Upper lobe of left lung (tissue), 6 donors: Measurements from ENCODE around the gene TFB2M. TPM values are rescaled to one million over a fixed set of nuclear protein-coding genes. Genes with fewer than 3 reads are reported as not detected.
"Not testable (repeated sequence)": the region's sequence is repeated elsewhere in the genome, so short reads cannot be mapped to it uniquely, and the experiment has no call there.

ENCODE experiments used
- ATAC-seq, 2 donors: fragments of 200-7000 bp; cut with Tn5 transposase; one replicate each; pipeline ENCODE4 v1.9.1; 2022; ENCODE audit warnings: mild to moderate bottlenecking in 2 of 2, moderate library complexity in 2 of 2; ENCODE audit not compliant: low FRiP score in 2 of 2
- DNase-seq, 2 donors: peaks; one replicate each; pipeline ENCODE4 v3.0.0-alpha.2; 2019 to 2020
- H3K27ac ChIP-seq, 4 donors: fragments of 200-600 bp; sonication (generic); one replicate each; pipeline ENCODE4 v1.5.1; 2016 to 2019
- H3K27me3 ChIP-seq, 4 donors: fragments of 200-600 bp; sonication (generic); one replicate each; pipeline ENCODE4 v1.5.1; 2017 to 2019
- H3K36me3 ChIP-seq, 4 donors: fragments of 200-600 bp; sonication (generic); one replicate each; pipeline ENCODE4 v1.5.1; 2016 to 2019
- H3K4me1 ChIP-seq, 4 donors: fragments of 200-600 bp; sonication (generic); one replicate each; pipeline ENCODE4 v1.5.1; 2018 to 2019
- H3K4me3 ChIP-seq, 4 donors: fragments of 200-600 bp; sonication (generic); one replicate each; pipeline ENCODE4 v1.5.1; 2017 to 2019; ENCODE audit warnings: mild to moderate bottlenecking in 2 of 4, moderate library complexity in 1 of 4
- H3K9me3 ChIP-seq, 4 donors: fragments of 200-600 bp; sonication (generic); one replicate each; pipeline ENCODE4 v1.5.1; 2018 to 2019
- EP300 ChIP-seq, 4 donors: sonication (generic); formaldehyde crosslinking; IDR thresholded peaks; one replicate each; pipeline ENCODE4 v1.5.1; 2017; ENCODE audit warnings: antibody characterized with exemption in 4 of 4, control low read depth in 2 of 4
- POLR2A ChIP-seq, 4 donors: fragments of 450-650 bp; IDR thresholded peaks; one replicate each; pipeline ENCODE4 v1.5.1; 2016 to 2017; ENCODE audit warnings: antibody characterized with exemption in 4 of 4, mild to moderate bottlenecking in 2 of 4
- POLR2AphosphoS5 ChIP-seq, 2 donors: sonication (generic); formaldehyde crosslinking; IDR thresholded peaks; one replicate each; pipeline ENCODE4 v1.5.1; 2017; ENCODE audit warnings: antibody characterized with exemption in 2 of 2
- WGBS, 2 donors: methylation state at CpG; one replicate each; pipeline ENCODE4 v1.1.5; 2017 to 2018; 5-methylcytosine and 5-hydroxymethylcytosine counted together
- total RNA-seq, 6 donors: library from RNA; depleted of rRNA in 4 of 6; stranded (reverse); fragments of >200 nt in 4 of 6; gene quantifications; one replicate each; pipeline versions ENCODE4 v1.1.0 to v1.2.1, GENCODE V29; 2016 to 2021
- TF ChIP-seq, protein P1 (sequence below), 6 experiments: fragments of 450-650 bp in 4 of 6; fragments of 200-600 bp in 2 of 6; sonication (generic) in 2 of 6; IDR thresholded peaks; one replicate each; pipeline ENCODE4 v1.5.1; 2016 to 2019; ENCODE audit warnings: antibody characterized with exemption in 6 of 6
- donor health status: DM: no; HTN: no; CAD: no; lungs with moderate emphysema.
- donor health status: DM: no; HTN: yes; CAD: no; lungs with severe emphysema.

TFB2M gene
- total RNA-seq, 6 donors from 2014 or later = 2.0 to 12.0 (median 9.7) TPM

DNA sequence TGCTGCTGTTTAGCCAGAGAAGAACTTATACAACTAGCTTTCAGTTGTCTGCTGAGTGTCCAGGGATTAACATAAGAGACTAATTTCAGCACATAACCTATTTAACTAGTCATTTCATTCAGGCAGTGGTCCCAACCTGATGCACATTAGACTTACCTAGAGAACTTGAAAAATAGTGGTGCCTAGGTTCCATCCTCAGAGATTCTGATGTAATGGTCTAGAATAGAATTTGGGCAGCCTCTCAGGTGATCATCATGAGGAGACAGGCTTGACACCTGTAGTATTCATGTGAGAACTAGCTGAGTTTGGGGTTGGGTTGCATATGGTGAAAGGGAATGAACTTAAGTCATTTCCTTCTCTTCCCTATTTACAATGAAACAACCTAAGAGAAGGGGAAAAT, 25.0 kb upstream of the TFB2M start:
- Histone ChIP-seq H3K4me1 (peaks cover 0 to 15% (median 10%) of the 10 kb centered on the region in 4 donors), H3K4me3 (no peak overlapping the region), H3K36me3 (peaks cover 0 to 15% (median 3%) of the 10 kb centered on the region in 4 donors), H3K9me3 (no peaks in the 10 kb centered on the region), H3K27me3 (no peaks in the 10 kb centered on the region), H3K27ac (no peak overlapping the region)
- ATAC-seq (no peak), DNase-seq (no peak)
- TF ChIP-seq, protein P1, sequence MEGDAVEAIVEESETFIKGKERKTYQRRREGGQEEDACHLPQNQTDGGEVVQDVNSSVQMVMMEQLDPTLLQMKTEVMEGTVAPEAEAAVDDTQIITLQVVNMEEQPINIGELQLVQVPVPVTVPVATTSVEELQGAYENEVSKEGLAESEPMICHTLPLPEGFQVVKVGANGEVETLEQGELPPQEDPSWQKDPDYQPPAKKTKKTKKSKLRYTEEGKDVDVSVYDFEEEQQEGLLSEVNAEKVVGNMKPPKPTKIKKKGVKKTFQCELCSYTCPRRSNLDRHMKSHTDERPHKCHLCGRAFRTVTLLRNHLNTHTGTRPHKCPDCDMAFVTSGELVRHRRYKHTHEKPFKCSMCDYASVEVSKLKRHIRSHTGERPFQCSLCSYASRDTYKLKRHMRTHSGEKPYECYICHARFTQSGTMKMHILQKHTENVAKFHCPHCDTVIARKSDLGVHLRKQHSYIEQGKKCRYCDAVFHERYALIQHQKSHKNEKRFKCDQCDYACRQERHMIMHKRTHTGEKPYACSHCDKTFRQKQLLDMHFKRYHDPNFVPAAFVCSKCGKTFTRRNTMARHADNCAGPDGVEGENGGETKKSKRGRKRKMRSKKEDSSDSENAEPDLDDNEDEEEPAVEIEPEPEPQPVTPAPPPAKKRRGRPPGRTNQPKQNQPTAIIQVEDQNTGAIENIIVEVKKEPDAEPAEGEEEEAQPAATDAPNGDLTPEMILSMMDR (IDR thresholded peaks at IDR 0.05) = no peak
- no peak for TF ChIP-seq POLR2A (IDR thresholded peaks at IDR 0.05)
- TF ChIP-seq POLR2AphosphoS5 (IDR thresholded peaks at IDR 0.05) = no peak
- TF ChIP-seq EP300 (IDR thresholded peaks at IDR 0.05) = no peak

DNA sequence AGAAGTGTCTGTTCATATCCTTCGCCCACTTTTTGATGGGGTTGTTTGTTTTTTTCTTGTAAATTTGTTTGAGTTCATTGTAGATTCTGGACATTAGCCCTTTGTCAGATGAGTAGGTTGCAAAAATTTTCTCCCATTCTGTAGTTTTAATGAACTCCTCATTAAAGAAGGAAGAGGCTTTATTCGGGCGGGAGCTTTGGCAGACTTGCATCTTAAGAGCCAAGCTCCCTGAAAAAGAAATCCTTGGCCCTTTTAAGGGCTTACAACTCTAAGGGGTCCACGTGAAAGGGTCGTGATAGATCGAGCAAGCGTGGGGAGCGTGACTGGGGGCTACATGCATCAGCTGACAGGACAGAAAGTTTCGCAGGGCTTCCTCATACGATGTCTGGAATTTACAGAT, 23.9 kb upstream of the TFB2M start:
- peaks cover 0 to 15% (median 3%) of the 10 kb centered on the region in 4 donors for H3K36me3 ChIP-seq
- not testable (repeated sequence) for H3K9me3 ChIP-seq, DNase-seq, H3K27ac ChIP-seq, H3K4me3 ChIP-seq, H3K27me3 ChIP-seq, ATAC-seq
- H3K4me1 ChIP-seq = peaks cover 5 to 15% (median 14%) of the 10 kb centered on the region in 4 donors
- WGBS, 2 donors = 95 to 98% methylated on average over 10 of the region's 10 CpGs

- Histone ChIP-seq H3K27me3 (no peaks in the 10 kb centered on the region), H3K36me3 (peaks cover 0 to 12% (median 3%) of the 10 kb centered on the region in 4 donors), H3K4me3 (no peak overlapping the region), H3K27ac (peak overlapping the region; percentile 28 to 57 (median 46)), H3K9me3 (no peaks in the 10 kb centered on the region), H3K4me1 (peaks cover 19 to 32% (median 23%) of the 10 kb centered on the region in 4 donors)
- WGBS, 2 donors = 61 to 73% methylated on average over 2 of the region's 2 CpGs
- ATAC-seq = no peak
- no peak for TF ChIP-seq POLR2A (IDR thresholded peaks at IDR 0.05)
- TF ChIP-seq POLR2AphosphoS5 (IDR thresholded peaks at IDR 0.05) = no peak
- TF ChIP-seq EP300 (IDR thresholded peaks at IDR 0.05) = no peak
- TF ChIP-seq, protein P1 (IDR thresholded peaks at IDR 0.05) = no peak
- no peak for DNase-seq
These were observed 22.2 kb upstream of the TFB2M start for GRCh38 chr1:246588159-246588721.

DNA sequence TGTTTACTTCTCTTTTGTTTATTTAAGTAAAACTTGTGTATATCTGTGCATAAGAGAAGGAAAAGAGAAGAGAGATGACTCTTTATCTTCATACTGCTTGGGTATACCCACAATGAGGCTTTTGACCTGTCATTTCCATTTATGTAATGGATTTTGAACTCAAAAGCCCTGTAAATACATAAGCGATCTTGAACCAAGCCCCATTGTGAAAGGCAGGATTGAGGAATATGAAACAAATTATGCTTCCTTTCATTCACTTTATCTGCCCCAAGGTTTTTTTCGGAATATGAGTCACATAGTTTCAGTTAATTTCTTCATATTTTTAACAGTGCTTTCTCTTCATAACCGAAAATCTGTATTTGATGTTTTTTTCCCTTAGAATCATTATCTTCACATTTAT, 21.5 kb upstream of the TFB2M start:
- Histone ChIP-seq H3K27me3 (no peaks in the 10 kb centered on the region), H3K9me3 (no peaks in the 10 kb centered on the region), H3K4me1 (peaks cover 26 to 39% (median 29%) of the 10 kb centered on the region in 4 donors), H3K4me3 (no peak overlapping the region), H3K36me3 (peaks cover 0 to 9% (median 3%) of the 10 kb centered on the region in 4 donors), H3K27ac (peak overlapping the region; percentile 28 to 57 (median 46))
- WGBS, 2 donors = 59 to 61% methylated on average over 3 of the region's 3 CpGs
- DNase-seq (no peak), ATAC-seq (peak in 1 of 2 donors; percentile 71)
- TF ChIP-seq, protein P1 (IDR thresholded peaks at IDR 0.05) = no peak
- TF ChIP-seq EP300 (IDR thresholded peaks at IDR 0.05) = no peak
- no peak for TF ChIP-seq POLR2AphosphoS5 (IDR thresholded peaks at IDR 0.05)
- TF ChIP-seq POLR2A (IDR thresholded peaks at IDR 0.05) = no peak

- Histone ChIP-seq H3K4me1 (peaks cover 31 to 43% (median 35%) of the 10 kb centered on the region in 4 donors), H3K4me3 (no peak overlapping the region), H3K9me3 (no peaks in the 10 kb centered on the region), H3K36me3 (peaks cover 0 to 4% (median 2%) of the 10 kb centered on the region in 4 donors), H3K27me3 (no peaks in the 10 kb centered on the region), H3K27ac (peak overlapping the region; percentile 28 to 57 (median 46))
- ATAC-seq (no peak), DNase-seq (no peak)
- TF ChIP-seq, protein P1 (IDR thresholded peaks at IDR 0.05) = no peak
- no peak for TF ChIP-seq POLR2A (IDR thresholded peaks at IDR 0.05)
- no peak for TF ChIP-seq EP300 (IDR thresholded peaks at IDR 0.05)
- no peak for TF ChIP-seq POLR2AphosphoS5 (IDR thresholded peaks at IDR 0.05)
- 73 to 81% methylated on average over 3 of the region's 3 CpGs for WGBS, 2 donors
These were observed 21.0 kb upstream of the TFB2M start for GRCh38 chr1:246587032-246587431.
